NB4 (cell line): ENCODE results near the gene PRUNE2.
"Not testable (repeated sequence)": the region's sequence is repeated elsewhere in the genome, so short reads cannot be mapped to it uniquely, and the experiment has no call there.

ENCODE experiments used
- MAX ChIP-seq: IDR thresholded peaks from 2 replicates; pipeline ENCODE4 v1.6.1; 2011; ENCODE audit warnings: low read depth, low read length
- MYC ChIP-seq: IDR thresholded peaks from 2 replicates; pipeline ENCODE4 v1.6.1; 2011; ENCODE audit warnings: low read depth, low read length
- POLR2A ChIP-seq: IDR thresholded peaks from 2 replicates; pipeline ENCODE4 v1.6.1; 2011; ENCODE audit warnings: mild to moderate bottlenecking; ENCODE audit not compliant: insufficient read length; ENCODE audit errors: extremely low read depth
- TF ChIP-seq, protein P1 (sequence below): IDR thresholded peaks from one replicate; pipeline ENCODE4 v1.5.1; 2012; ENCODE audit warnings: low read depth, low read length

- TF ChIP-seq, protein P1, sequence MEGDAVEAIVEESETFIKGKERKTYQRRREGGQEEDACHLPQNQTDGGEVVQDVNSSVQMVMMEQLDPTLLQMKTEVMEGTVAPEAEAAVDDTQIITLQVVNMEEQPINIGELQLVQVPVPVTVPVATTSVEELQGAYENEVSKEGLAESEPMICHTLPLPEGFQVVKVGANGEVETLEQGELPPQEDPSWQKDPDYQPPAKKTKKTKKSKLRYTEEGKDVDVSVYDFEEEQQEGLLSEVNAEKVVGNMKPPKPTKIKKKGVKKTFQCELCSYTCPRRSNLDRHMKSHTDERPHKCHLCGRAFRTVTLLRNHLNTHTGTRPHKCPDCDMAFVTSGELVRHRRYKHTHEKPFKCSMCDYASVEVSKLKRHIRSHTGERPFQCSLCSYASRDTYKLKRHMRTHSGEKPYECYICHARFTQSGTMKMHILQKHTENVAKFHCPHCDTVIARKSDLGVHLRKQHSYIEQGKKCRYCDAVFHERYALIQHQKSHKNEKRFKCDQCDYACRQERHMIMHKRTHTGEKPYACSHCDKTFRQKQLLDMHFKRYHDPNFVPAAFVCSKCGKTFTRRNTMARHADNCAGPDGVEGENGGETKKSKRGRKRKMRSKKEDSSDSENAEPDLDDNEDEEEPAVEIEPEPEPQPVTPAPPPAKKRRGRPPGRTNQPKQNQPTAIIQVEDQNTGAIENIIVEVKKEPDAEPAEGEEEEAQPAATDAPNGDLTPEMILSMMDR, result peak; percentile 46
- TF ChIP-seq POLR2A, MAX, MYC: not testable (repeated sequence)
Observed at GRCh38 chr9:76665966-76666365, 239.9 kb downstream of the PRUNE2 start.
